MM.1S (cell line): Measurements from ENCODE around the gene DZIP1.

Experiments used
- DNase-seq: peaks from one replicate; pipeline ENCODE4 v3.0.0-alpha.2; 2015
- H2AFZ ChIP-seq: fragments of 300-600 bp; sonication (generic); 2 replicates; pipeline ENCODE4 v1.6.0; 2016; ENCODE audit warnings: antibody characterized with exemption, low read length
- H3F3A ChIP-seq: fragments of 300-600 bp; sonication (generic); 2 replicates; pipeline ENCODE4 v1.6.1; 2016; ENCODE audit warnings: mild to moderate bottlenecking, antibody characterized with exemption, low read length, moderate library complexity, mixed read lengths; ENCODE audit not compliant: insufficient read depth
- H3K27ac ChIP-seq: fragments of 300-600 bp; sonication (generic); 2 replicates; pipeline ENCODE4 v1.5.1; 2016; ENCODE audit warnings: mild to moderate bottlenecking, low read length
- H3K27me3 ChIP-seq: fragments of 300-600 bp; sonication (generic); replicated peaks from 2 replicates; pipeline ENCODE4 v1.6.0; 2016; ENCODE audit warnings: low read length; ENCODE audit not compliant: insufficient read depth
- H3K36me3 ChIP-seq: fragments of 300-600 bp; sonication (generic); replicated peaks from 2 replicates; pipeline ENCODE4 v1.6.1; 2016; ENCODE audit warnings: mild to moderate bottlenecking, low read length, mixed read lengths; ENCODE audit not compliant: insufficient read depth
- H3K4me1 ChIP-seq: fragments of 300-600 bp; sonication (generic); 2 replicates; pipeline ENCODE4 v1.6.1; 2016; ENCODE audit warnings: low read length, mixed read lengths
- H3K4me2 ChIP-seq: fragments of 300-600 bp; sonication (generic); 2 replicates; pipeline ENCODE4 v1.6.0; 2016; ENCODE audit warnings: low read depth, low read length
- H3K4me3 ChIP-seq: fragments of 300-600 bp; sonication (generic); 2 replicates; pipeline ENCODE4 v1.5.1; 2016; ENCODE audit warnings: low read length, mixed read lengths
- H3K79me2 ChIP-seq: fragments of 300-600 bp; sonication (generic); 2 replicates; pipeline ENCODE4 v1.6.1; 2016; ENCODE audit warnings: mixed run types, low read length, mixed read lengths
- H3K9ac ChIP-seq: fragments of 300-600 bp; sonication (generic); 2 replicates; pipeline ENCODE4 v1.6.1; 2016; ENCODE audit warnings: low read length, mixed read lengths
- H3K9me2 ChIP-seq: fragments of 300-600 bp; sonication (generic); replicated peaks from 2 replicates; pipeline ENCODE4 v1.6.1; 2016; ENCODE audit warnings: mild to moderate bottlenecking, low read length, mixed read lengths; ENCODE audit not compliant: insufficient read depth
- H3K9me3 ChIP-seq: fragments of 300-600 bp; sonication (generic); replicated peaks from 2 replicates; pipeline ENCODE4 v1.6.1; 2016; ENCODE audit warnings: mild to moderate bottlenecking, low read length, mixed read lengths; ENCODE audit not compliant: insufficient read depth
- H4K20me1 ChIP-seq: fragments of 300-600 bp; sonication (generic); 2 replicates; pipeline ENCODE4 v1.6.1; 2016; ENCODE audit warnings: mild to moderate bottlenecking, low read length, moderate library complexity, mixed read lengths; ENCODE audit not compliant: insufficient read depth
- EZH2 ChIP-seq: fragments of 300-600 bp; sonication (generic); optimal IDR thresholded peaks from 2 replicates; pipeline ENCODE3; 2017; ENCODE audit warnings: low read depth, mild to moderate bottlenecking, antibody characterized with exemption, low read length, mixed read lengths
- EZH2phosphoT487 ChIP-seq: fragments of 300-600 bp; sonication (generic); IDR thresholded peaks from 2 replicates; pipeline ENCODE4 v1.6.1; 2018; ENCODE audit warnings: antibody characterized with exemption, low read length
- TF ChIP-seq, protein P1 (sequence below): fragments of 300-600 bp; sonication (generic); IDR thresholded peaks from 2 replicates; pipeline ENCODE4 v1.5.1; 2016; ENCODE audit warnings: antibody characterized with exemption, low read length, mixed read lengths

Gene DZIP1

GRCh38 chr13:95628488-95628887, 16.0 kb downstream of the DZIP1 start:
- H3K9me3 ChIP-seq = no peaks in the 10 kb centered on the region
- H3K27me3 ChIP-seq = no peaks in the 10 kb centered on the region
- H4K20me1 ChIP-seq = no peaks in the 10 kb centered on the region
- H2AFZ ChIP-seq = no peak overlapping the region
- no peak overlapping the region for H3K4me3 ChIP-seq
- no peaks in the 10 kb centered on the region for H3K9me2 ChIP-seq
- H3K4me2 ChIP-seq = no peak overlapping the region
- no peaks in the 10 kb centered on the region for H3K4me1 ChIP-seq
- TF ChIP-seq, protein P1, sequence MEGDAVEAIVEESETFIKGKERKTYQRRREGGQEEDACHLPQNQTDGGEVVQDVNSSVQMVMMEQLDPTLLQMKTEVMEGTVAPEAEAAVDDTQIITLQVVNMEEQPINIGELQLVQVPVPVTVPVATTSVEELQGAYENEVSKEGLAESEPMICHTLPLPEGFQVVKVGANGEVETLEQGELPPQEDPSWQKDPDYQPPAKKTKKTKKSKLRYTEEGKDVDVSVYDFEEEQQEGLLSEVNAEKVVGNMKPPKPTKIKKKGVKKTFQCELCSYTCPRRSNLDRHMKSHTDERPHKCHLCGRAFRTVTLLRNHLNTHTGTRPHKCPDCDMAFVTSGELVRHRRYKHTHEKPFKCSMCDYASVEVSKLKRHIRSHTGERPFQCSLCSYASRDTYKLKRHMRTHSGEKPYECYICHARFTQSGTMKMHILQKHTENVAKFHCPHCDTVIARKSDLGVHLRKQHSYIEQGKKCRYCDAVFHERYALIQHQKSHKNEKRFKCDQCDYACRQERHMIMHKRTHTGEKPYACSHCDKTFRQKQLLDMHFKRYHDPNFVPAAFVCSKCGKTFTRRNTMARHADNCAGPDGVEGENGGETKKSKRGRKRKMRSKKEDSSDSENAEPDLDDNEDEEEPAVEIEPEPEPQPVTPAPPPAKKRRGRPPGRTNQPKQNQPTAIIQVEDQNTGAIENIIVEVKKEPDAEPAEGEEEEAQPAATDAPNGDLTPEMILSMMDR = no peak
- TF ChIP-seq EZH2phosphoT487 (no peak), EZH2 (no peak)
- no peaks in the 10 kb centered on the region for H3K79me2 ChIP-seq
- H3K9ac ChIP-seq = no peak overlapping the region
- H3K36me3 ChIP-seq = no peaks in the 10 kb centered on the region
- DNase-seq = no peak
- no peaks in the 10 kb centered on the region for H3F3A ChIP-seq
- H3K27ac ChIP-seq = no peak overlapping the region

DNA sequence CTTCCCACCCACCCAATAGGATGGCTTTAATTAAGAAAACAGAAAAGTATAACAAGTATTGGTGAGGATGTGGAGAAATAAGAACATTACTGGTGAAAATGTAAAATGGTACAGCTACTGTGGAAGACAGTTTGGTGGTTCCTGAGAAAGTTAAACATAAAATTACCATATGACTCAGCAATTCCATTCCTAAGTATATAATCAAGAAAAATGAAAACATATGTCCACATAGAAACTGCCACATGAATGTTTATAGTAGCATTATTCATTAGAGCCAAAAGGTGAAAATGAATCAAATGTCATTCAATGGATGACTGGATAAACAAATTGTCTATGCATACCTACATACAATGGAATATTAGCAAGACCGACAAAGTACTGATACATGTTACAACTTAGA, 16.9 kb downstream of the DZIP1 start:
- Histone ChIP-seq H3K27me3 (no peaks in the 10 kb centered on the region), H3K79me2 (no peaks in the 10 kb centered on the region), H3K4me1 (no peaks in the 10 kb centered on the region; the same call in 1 of the 2 replicates), H3K4me2 (no peak overlapping the region), H3K9me3 (no peaks in the 10 kb centered on the region), H3K9me2 (no peaks in the 10 kb centered on the region), H3K4me3 (no peak overlapping the region), H4K20me1 (no peaks in the 10 kb centered on the region), H3F3A (no peaks in the 10 kb centered on the region), H3K27ac (no peak overlapping the region), H2AFZ (no peak overlapping the region), H3K9ac (no peak overlapping the region), H3K36me3 (no peaks in the 10 kb centered on the region)
- no peak for DNase-seq
- TF ChIP-seq EZH2 (no peak), EZH2phosphoT487 (no peak)
- TF ChIP-seq, protein P1 = no peak

GRCh38 chr13:95626768-95627167, 17.7 kb downstream of the DZIP1 start:
- Histone ChIP-seq H3F3A (no peaks in the 10 kb centered on the region), H3K9me2 (no peaks in the 10 kb centered on the region), H3K4me1 (no peaks in the 10 kb centered on the region; the same call in 1 of the 2 replicates), H3K27me3 (no peaks in the 10 kb centered on the region), H3K36me3 (no peaks in the 10 kb centered on the region), H3K4me3 (no peak overlapping the region), H3K79me2 (no peaks in the 10 kb centered on the region), H3K4me2 (no peak overlapping the region), H4K20me1 (no peaks in the 10 kb centered on the region), H3K9ac (no peak overlapping the region), H3K9me3 (no peaks in the 10 kb centered on the region), H2AFZ (no peak overlapping the region), H3K27ac (no peak overlapping the region)
- DNase-seq = no peak
- no peak for TF ChIP-seq EZH2phosphoT487

DNA sequence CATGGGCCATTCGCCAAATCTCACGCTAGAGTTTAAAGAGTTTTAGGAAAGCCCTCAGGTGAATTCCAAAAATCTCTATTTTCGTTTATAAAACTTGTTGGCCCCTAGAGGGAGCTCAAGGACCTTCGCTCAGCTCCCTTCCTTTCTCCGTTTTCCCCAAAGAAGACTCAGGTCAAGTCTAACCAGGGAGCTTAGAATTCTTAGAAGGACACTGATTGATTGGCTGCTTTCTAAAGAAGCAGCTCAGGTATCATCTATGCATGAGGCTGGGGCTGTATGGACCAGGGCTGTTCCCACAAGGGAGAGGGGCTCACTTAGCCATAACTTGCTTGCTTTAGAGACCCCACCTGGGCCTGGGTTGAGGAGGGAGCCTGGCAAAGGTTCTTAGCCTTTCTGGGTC, 20.5 kb downstream of the DZIP1 start:
- Histone ChIP-seq H3K36me3 (no peaks in the 10 kb centered on the region), H2AFZ (peak overlapping the region; percentile 11; the same call in 1 of the 2 replicates), H3K4me3 (no peak overlapping the region), H3K9me2 (no peaks in the 10 kb centered on the region), H3K4me2 (no peak overlapping the region), H4K20me1 (no peaks in the 10 kb centered on the region), H3K4me1 (no peaks in the 10 kb centered on the region; the same call in 1 of the 2 replicates), H3F3A (no peaks in the 10 kb centered on the region), H3K79me2 (no peaks in the 10 kb centered on the region), H3K9ac (no peak overlapping the region), H3K27ac (no peak overlapping the region), H3K27me3 (no peaks in the 10 kb centered on the region), H3K9me3 (no peaks in the 10 kb centered on the region)
- TF ChIP-seq, protein P1 = peak; percentile 68
- no peak for TF ChIP-seq EZH2
- peak; percentile 64 for DNase-seq
